Limb (tissue), 2 donors: ENCODE data around the gene ATRNL1.
A peak's percentile ranks its signal among the peaks of the same experiment; 100 is the strongest.

Experiments
- DNase-seq, 2 donors: peaks; one replicate each; pipeline ENCODE4 v3.0.0-alpha.2; 2016; ENCODE audit errors: extremely low spot score in 2 of 2

ATRNL1 gene

GRCh38 chr10:115093286-115093775, at the start of gene ATRNL1:
Gene ATRNL1 (plus strand): TSS chr10:115093365. CDS start chr10:115093751, 386 bp downstream.
- DNase-seq, result peak; percentile 46 to 86

- DNase-seq, result no peak
Measured at GRCh38 chr10:115043719-115044118, 49.4 kb upstream of the ATRNL1 start.

- no peak for DNase-seq
Measured at GRCh38 chr10:115044891-115045290, 48.3 kb upstream of the ATRNL1 start.

GRCh38 chr10:115045499-115045898, 47.7 kb upstream of the ATRNL1 start:
- DNase-seq, result no peak

- DNase-seq, result no peak
Measured at GRCh38 chr10:115046686-115047236, 46.4 kb upstream of the ATRNL1 start.

GRCh38 chr10:115047705-115048104, 45.5 kb upstream of the ATRNL1 start:
- no peak for DNase-seq

- no peak for DNase-seq
Measured at GRCh38 chr10:115049318-115049717, 43.8 kb upstream of the ATRNL1 start.

- no peak for DNase-seq
Measured at GRCh38 chr10:115049960-115050359, 43.2 kb upstream of the ATRNL1 start.

- DNase-seq, result no peak
Measured at GRCh38 chr10:115050375-115051010, 42.7 kb upstream of the ATRNL1 start.

- DNase-seq, result no peak
Measured at GRCh38 chr10:115051216-115051615, 41.9 kb upstream of the ATRNL1 start.

- no peak for DNase-seq
Measured at GRCh38 chr10:115052226-115052625, 40.9 kb upstream of the ATRNL1 start.

GRCh38 chr10:115052728-115053127, 40.4 kb upstream of the ATRNL1 start:
- DNase-seq, result no peak

- DNase-seq, result no peak
Measured at GRCh38 chr10:115056186-115056585, 37.0 kb upstream of the ATRNL1 start.

- DNase-seq, result no peak
Measured at GRCh38 chr10:115059301-115059898, 33.8 kb upstream of the ATRNL1 start.

GRCh38 chr10:115063701-115064658, 29.2 kb upstream of the ATRNL1 start:
- peak in 1 of 2 donors; percentile 21 for DNase-seq

- no peak for DNase-seq
Measured at GRCh38 chr10:115065801-115066200, 27.4 kb upstream of the ATRNL1 start.

- no peak for DNase-seq
Measured at GRCh38 chr10:115066528-115066927, 26.6 kb upstream of the ATRNL1 start.

GRCh38 chr10:115073796-115074195, 19.4 kb upstream of the ATRNL1 start:
- DNase-seq, result no peak

- no peak for DNase-seq
Measured at GRCh38 chr10:115082506-115082905, 10.7 kb upstream of the ATRNL1 start.

- DNase-seq, result no peak
Measured at GRCh38 chr10:115084277-115084850, 8.8 kb upstream of the ATRNL1 start.

GRCh38 chr10:115091161-115091560, 2.0 kb upstream of the ATRNL1 start:
- DNase-seq, result no peak

GRCh38 chr10:115092258-115092554, 959 bp upstream of the ATRNL1 start:
- DNase-seq, result no peak
